Stimulated activated CD4-positive, alpha-beta T cell treated with anti-CD3 and anti-CD28 coated beads, TNF-alpha, amount 100 ng/mL, for 24 hours (primary cell): ENCODE measurements around the gene GPR35.
A peak's percentile ranks its signal among the peaks of the same experiment; 100 is the strongest.

Experiments
- DNase-seq, 3 experiments: peaks; one replicate each; pipeline ENCODE4 v3.0.0-alpha.2; 2020; ENCODE audit warnings: low read depth in 3 of 3

GPR35 gene, protein sequence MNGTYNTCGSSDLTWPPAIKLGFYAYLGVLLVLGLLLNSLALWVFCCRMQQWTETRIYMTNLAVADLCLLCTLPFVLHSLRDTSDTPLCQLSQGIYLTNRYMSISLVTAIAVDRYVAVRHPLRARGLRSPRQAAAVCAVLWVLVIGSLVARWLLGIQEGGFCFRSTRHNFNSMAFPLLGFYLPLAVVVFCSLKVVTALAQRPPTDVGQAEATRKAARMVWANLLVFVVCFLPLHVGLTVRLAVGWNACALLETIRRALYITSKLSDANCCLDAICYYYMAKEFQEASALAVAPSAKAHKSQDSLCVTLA

DNA sequence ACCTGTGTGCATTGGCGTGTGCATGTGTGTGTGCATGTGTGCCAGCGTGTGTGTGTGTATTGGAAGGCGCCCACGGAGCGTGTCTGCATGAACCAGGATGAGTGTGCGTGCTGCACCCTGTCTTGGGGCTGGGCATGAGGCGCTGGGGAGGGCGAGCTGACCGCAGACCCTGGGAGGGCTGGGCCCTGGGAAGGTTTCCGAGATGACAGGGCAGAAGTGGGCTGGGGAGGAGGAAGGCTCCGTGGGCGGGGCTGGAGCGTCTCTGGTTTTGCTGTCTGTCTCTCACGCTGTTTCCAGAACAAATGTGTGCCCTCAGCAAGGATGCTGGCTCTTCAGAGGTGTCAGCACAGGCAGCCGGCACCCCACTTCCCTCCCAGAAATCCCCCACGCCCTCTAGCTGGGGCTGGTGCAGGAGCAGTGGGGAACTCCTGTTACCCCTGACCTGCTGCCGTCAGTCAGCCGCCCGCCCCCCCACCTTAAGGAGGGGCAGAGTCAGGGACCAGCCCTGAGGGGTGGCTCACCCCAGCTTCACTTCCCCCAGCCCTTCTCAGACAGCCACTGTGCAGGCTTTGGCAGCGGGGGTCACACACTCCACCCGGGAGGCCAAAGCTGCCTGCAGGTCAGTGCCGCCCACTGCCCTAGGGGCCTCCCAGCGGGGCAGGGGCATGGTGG, at the start of gene GPR35:
GPR35 (plus strand) TSS at position 531 of the 672 bp plus-strand sequence. CDS start 4,473 bp downstream, outside the sequence.
- DNase-seq: peak; percentile 40 to 83 (median 43)

DNA sequence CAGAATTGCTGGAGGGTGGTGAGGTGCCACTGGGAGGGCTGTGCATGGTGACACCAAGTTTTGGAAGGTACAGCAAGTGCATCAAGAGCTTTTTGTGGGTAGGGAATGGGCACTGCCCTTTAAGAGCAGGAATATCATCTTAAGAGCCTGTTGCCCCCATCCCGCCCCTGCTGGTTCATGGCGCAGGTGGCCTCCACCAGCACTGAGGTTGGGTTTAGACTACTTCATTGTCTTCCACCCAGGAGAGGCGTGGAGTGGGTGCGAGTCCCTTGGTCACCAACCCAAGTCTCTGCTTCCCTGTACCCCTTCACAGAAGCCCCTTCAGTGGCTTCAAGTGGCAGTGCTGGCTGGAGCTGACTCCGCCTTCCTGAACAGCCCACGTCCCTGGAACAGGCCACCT, 49.2 kb upstream of the GPR35 start:
- no peak for DNase-seq

DNA sequence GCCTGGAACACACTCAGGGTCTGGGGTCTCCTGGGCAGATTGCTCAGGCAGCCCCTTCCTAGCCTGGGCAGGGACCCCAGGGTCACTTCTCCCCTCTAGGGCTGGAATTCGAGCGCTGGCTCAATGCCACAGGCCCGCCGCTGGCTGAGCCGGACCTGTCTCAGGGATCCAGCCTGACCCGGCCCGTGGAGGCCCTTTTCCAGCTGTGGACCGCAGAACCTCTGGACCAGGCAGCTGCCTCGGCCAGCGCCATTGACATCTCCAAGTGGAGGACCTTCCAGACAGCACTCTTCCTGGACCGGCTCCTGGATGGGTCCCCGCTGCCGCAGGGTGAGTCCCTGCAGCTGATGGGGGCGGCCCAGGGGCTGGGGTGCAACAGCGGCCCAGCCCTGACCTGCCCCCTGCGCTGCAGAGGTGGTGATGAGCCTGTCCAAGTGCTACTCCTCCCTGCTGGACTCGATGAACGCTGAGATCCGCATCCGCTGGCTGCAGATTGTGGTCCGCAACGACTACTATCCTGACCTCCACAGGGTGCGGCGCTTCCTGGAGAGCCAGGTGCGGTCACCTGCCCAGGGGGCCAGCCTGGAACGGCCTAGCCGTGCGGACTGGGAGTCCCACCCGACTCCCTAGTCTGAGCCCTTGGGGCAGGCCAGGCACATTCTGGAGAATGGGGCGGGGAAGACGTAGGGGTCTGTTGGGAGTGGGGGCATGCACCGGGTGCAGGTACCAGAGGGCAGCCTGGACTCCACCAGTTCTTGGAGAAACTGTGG, 48.7 kb upstream of the GPR35 start:
- no peak for DNase-seq

DNA sequence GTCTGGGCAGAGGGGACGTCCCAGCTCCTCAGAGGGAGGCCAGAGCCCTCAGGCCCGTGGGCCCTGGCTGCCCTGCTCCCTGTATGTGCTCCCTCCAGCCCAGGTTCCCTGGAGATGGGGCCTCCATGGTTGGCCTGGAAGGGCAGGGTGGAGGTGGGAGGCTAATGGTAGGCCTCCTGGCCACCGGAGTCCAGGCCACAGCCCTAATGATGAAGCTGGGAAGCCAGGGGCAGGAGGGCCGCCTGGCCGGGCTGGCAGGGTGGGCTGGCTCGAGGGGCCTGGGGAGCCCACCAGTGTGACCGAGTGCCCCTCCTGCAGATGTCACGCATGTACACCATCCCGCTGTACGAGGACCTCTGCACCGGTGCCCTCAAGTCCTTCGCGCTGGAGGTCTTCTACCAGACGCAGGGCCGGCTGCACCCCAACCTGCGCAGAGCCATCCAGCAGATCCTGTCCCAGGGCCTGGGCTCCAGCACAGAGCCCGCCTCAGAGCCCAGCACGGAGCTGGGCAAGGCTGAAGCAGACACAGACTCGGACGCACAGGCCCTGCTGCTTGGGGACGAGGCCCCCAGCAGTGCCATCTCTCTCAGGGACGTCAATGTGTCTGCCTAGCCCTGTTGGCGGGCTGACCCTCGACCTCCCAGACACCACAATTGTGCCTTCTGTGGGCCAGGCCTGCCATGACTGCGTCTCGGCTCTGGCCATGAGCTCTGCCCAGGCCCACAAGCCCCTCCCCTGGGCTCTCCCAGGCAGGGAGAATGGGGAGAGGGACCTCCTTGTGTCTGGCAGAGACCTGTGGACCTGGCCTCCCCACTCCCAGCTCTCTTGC, 47.8 kb upstream of the GPR35 start:
- no peak for DNase-seq

DNA sequence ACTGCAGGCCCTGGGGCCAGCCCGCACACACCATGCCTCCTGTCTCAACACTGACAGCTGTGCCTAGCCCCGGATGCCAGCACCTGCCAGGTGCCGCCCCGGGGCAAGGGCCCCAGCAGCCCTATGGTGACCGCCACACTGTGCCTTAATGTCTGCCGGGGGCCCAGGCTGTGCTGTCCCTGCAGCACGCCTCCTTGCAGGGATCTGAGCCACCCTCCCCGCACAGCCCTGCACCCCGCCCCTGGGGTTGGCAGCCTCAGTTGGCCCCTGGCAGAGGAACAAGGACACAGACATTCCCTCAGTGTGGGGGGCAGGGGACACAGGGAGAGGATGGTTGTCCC, 47.2 kb upstream of the GPR35 start:
- no peak for DNase-seq

DNA sequence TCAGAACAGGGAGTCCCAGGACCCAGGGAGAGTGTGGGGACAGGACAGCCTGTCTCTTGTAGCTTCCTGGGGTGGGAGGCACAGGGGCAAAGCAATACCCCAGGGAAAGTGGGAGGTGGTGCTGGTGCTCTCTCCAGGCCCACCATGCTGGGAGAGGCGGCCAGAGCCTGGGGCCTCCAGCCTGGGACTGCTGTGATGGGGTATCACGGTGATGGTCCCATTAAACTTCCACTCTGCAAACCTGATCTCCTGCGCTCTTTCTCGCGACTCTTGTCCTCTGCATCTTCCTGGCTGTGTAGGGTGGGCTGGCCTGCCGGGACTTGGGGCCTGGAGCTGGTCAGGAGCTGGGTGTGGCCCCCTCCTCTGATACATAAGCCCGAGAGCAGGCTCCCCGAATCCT, 46.8 kb upstream of the GPR35 start:
- DNase-seq: no peak

DNA sequence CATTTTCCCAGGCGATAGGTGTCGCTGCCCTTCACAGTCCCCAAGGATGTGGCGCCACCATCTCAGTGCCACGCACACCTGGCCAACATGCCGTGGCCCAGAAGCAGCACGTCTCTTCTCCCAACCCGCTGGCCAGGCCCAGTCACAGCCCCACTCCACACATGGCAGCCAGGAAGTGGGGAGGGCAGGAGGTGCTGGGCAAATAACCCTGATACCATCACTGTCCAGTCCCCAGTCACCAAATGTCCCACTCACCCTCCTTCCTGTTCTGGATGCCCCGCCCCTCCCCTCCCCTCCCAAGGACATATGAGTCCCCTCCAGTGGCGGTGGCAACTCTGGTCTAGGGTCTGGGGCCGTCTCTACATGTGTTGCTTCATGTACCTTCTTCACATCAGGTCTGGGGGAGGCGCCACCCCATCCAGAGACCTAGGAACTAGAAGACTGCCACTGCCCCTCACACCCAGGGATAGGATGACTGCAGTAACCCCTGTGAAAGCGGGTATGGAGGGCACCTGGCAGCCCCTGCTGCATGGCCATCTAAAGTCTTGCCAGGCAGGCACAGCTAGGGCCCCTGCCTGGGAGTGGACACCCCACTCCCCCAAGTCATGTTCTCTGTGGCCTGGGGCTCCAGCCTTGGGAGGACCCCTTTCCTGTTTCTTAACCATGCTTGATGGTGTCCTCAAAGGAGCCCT, 46.1 kb upstream of the GPR35 start:
- DNase-seq: no peak

DNA sequence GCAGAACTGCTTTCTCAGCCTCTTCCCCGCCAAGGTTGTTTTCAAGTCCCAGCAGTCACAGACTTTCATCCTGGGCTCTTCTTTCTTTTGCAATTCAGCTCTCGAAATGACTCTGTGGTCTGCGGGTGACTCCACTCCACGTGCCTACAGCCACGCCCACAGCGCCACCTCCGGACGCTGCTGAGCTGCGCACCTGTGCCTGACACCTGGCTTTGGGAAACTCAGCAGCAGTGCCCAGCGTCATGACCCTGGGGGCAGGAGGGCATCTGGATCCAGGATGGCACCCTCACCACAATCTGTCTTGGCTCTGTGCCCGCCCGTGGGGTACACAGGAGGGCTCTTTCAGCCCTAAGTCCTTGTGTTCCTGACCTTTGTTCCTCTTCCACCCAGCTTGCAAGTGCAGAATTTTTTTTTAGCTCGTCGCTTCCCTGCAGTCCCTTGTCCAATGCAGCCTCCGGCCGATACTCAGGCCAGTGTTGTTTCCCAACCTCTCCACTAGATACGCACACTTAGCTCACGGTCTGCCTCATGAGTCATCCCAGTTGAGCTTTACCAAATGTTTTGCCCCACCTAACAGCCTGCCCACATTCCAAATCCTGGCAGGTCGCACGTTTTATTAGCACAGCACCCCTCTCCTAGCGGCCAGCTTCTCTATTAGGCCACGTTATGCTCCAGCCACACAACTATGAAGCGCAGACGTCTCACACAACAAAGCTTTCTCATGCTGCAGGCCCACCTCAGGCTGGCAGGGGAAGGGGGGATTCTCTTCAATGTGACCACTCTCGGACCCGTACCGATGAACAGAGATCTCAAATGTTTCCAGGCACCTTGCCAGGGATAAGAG, 45.3 kb upstream of the GPR35 start:
- peak; percentile 60 to 76 (median 61) for DNase-seq

DNA sequence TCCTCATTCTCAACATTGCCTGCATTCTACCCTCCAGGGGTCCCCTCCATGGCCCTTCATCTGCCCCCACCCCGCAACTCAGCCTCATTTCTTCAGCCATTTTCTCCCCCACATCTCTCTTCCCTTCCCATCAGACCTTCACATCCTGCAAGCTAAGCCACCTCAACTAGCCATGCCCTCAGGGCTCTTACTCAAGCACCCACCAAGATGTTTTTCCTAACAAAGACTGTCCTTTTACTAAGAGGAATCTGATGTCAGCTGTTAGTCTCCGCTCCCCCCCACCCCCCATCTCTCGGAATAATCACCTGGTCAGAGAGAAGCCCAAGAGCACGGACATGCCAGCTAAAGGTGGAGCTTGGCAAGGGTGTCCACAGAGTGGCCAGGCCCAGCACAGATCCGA, 43.5 kb upstream of the GPR35 start:
- DNase-seq: no peak

DNA sequence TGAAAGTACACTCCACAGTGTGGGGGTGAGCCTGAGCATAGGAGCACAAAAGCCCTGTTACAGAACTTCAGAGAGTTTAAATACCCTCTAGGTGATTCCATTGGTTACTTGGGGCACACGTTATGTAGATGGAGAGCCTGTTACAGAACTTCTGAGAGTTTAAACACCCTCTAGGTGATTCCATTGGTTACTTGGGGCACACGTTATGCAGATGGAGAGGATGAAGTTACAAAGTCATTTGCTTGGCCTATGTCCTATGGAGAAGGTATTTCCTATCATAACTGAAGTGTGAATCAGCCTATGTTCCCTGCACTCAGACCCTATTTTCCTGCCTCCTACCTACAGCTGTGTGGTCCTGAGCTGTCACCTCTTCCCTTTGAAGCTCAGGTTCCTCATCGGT, 42.5 kb upstream of the GPR35 start:
- DNase-seq: no peak

DNA sequence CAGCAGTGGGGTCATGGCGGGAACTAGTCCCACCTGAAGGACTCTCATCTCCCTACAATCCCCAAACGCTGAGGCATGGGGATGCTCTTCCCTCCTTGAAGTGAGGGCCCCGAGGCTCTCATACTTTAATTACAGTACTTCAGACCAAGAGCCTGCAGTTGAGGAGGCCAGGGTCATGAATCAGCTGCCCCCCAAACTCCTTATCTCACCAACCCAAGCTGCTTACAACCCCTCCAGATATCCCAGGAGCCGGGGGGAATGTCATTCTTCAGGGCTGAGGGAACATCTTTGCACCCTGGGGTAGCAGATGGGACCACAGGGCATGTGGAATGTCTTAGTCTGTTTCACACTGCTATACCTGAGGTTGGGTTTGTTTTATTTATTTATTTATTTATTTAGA, 41.5 kb upstream of the GPR35 start:
- DNase-seq: no peak

DNA sequence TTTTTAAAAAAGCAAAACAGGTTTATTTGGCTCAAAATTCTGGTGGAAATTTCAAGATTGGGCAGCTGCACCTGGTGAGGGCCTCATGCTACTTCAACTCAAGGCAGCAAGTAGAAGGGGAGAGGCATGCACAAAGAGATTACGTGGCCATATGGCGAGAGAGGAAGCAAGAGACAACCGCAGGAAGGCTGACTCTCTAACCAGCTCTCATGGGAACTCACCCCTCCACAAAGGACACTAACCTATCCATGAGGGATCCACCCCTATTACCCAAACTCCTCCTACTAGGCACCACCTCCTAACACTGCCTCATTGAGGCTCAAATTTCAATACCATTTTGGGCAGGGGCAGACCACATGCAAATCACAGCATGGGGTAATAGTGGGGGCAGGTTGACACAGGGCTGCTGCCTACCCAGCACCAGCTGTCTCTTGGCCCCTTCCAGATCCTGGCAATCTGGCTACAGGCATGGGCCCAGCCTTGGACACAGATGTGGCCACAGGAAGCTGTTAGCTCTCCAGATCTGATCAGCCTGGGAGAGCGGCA, 40.7 kb upstream of the GPR35 start:
- no peak for DNase-seq

DNA sequence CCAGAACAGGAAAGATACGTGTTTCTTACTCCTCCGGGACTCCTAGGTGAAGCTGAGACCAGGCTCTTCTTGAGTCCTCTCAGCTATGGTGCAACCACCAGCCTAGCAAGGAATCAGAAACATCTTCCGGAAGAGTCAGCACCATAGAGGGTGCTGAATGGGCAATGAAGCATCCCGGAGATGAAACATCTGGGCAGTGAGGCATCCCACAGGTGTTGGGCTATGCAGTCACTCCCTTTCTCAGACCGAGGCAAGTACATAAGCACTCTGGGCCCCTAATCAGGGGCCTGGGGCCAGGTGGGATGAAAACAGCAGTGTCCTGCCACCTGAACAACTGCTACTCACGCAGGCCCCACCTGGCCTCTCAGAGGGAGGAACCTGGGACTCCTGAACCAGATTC, 40.2 kb upstream of the GPR35 start:
- DNase-seq: no peak

DNA sequence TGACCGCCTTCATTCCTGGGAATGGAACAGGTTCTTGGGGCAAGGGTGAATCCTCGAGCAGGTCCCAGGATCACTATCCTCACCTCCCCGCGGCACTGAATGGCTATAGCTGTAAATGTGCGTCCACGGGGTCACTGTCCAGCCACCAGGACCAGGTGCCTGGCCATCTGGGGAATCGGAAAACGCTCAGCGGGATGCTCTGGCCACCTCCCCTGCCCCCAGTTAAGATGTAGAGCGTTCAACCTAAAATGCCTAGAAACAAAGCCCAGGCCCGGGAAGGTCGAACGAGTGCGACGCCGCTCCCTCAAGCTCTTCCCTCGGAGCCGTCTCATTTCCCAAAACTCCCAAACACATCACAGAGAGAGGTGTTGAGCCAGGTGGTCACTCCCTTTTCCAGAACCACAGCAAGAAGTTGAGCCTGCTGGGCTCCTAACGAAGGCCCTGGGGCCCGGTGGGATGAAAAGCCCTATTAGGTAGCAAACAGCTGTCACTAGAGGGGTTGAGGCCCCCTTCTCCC, 39.5 kb upstream of the GPR35 start:
- DNase-seq: no peak

DNA sequence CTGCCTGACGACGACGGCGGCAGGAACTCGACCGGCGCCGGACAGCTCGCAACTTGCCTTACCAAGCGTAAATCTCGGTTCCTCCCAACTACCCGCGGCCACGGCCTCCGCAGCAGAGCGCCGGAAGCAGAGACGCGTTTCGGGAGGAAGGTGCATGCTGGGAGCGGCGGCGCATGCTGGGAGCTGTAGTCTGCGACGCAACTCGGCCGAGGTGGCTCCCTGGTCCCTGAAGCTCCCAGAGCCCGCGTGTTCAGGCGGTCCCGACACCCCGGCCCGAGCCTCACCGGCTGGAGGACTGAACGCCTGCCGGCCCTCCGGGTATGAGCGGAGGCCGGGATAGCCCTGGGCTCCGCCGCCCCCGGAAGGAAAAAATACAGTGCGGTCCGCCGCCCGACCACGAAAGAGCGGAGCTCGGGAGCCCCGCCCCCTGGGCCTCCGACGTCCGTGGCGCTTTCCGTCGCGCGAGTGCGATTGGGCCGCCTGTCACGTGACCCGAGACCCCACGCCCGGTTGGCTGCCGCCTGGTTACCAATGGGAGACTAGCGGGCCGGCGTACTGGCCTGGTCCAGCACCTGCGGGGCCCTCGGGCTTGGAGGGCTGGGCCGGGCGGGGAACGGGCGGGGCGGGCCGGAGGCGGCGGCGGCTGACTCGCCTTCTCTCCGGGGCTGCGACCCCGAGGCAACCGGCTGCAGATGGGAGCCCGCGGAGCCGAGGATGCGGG, 38.9 kb upstream of the GPR35 start, which contains the start of gene CAPN10:
CAPN10 (plus strand) TSS at position 537 of the 721 bp plus-strand sequence; CDS start at position 715, 178 bp downstream.
- DNase-seq: peak; percentile 94 to 97 (median 94)

DNA sequence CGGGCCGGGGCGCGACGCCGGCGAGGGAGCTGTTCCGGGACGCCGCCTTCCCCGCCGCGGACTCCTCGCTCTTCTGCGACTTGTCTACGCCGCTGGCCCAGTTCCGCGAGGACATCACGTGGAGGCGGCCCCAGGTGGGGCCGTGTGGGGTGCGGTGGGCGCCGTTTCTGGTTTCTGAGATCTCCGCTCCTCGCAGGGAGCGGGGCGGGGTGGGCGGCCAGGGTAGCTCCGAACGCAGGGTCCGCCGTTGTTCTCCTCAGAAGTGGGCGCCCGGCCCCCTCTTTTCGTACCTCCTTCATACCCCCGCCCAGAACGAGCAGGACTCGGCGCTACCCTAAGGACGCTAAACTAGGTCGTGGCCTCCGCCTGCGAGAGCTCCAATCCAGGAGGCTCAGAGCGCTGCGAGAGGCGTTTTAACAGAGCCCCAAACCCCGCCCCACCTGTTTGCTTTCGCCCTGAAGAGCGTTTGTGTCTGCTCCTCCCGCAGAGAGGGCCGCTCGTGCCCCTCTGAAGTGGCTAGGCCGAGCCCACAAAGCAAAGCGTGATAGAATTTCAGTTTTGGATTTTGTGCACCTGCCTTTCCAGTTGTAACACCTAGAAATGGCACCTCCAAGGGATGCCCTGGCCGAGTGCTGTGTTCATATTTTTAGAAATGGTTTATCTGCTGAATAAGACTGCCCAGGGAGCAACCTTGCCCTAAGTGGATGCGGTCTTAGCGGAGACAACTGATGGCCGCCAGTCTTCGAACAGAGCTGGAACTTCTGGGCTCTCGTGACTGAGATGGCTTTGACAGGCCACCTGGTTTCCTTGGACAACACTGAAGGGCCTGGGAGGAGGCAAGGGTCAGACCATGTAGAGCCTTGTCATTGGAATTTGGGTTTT, 38.1 kb upstream of the GPR35 start:
- DNase-seq: peak in 1 of 3 experiments; percentile 42

DNA sequence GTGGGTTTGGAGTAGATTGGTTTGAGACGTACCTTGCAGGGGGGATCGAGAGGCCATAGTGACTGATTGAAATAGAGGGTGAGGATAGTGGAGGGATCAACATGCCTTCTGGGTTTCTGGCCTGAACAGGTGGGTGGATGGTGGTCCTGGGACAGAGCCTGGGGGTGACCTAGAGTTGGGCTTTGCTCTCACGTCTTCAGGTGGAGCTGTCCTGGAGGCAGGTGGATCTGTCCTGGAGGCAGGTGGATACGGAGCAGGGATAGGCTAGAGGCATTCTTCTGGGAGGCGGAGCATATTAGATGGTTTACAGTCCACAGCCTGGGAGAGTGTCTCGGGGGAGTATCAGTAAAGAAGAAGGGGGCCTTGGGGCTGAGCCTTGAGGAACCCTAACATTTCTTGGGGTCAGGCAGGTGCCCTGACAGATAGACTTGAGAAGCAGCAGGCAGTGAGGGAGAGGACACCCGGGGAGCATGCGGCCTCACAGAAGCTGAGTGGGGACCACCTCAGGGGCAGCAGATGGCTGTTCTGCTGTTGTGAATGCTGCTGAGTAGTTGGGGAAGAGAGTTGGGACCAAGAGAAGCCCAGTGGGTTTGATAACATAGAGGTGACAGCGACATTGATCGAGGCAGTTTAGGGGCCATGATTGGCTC, 37.1 kb upstream of the GPR35 start:
- DNase-seq: no peak

DNA sequence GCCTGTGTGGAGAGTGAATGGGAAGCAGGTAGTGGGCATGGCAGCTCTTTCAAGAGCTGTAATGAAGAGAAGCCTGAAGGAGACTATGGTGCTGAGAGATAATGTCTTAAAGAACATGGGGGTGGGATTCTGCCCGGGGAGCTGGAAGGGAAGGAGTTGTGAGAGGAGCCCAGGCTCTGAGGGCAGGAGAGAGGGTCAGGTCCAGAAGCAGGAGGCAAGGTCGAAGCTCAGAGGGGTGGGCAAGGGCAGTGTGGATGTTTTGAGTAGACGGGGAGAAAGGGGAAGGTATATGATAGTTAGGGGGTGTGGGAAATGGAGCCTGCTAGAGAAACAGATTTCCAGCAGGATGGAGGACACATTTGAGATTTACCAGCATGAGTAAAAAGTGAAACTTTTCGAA, 36.6 kb upstream of the GPR35 start:
- no peak for DNase-seq
